ENCODE data around the gene FSIP1.
A peak's percentile ranks its signal among the peaks of the same experiment; 100 is the strongest.

Gene FSIP1

DNA sequence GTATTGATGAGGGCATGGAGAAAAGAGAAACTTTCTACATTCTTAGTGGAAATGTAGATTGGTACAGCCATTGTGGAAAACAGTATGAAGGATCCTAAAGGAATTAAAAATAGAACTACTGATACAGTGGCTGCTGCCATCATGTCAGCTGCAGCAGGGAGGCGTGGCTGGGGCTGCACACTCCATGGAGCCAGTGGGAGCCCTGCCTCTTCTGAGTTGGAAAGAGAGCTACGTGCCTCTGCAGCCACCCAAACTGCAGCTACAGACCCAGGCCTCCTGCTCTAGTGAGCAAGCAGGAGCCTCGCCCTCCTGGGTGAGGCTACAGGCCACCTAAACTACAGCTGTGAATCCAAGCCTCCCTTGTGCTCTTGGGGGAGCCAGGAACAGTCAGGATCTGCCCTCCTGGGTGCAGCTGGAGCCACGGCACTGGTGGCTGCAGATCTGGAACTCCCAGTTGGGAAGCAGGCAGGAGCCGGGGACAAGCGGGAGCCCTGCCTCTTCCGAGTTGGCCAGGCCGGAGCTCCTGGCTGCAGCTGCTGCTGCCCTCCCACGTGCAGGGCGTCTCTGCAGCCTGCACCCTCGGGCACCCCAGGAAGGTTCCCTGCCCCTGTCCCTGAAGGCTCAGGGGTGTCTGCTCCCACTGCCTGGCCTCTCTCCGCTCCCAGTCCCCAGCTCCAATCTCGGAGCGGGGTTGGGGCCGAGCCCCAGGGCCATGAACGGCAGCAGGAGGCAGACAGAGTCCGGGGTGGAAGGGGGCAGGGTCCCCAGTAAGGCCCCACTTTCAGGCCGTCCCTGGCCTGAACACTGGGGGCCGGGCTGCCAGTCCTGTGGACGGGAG lies 137.3 kb downstream of the FSIP1 start:
- no peak for DNase-seq (ENCODE audit: low spot score)

DNA sequence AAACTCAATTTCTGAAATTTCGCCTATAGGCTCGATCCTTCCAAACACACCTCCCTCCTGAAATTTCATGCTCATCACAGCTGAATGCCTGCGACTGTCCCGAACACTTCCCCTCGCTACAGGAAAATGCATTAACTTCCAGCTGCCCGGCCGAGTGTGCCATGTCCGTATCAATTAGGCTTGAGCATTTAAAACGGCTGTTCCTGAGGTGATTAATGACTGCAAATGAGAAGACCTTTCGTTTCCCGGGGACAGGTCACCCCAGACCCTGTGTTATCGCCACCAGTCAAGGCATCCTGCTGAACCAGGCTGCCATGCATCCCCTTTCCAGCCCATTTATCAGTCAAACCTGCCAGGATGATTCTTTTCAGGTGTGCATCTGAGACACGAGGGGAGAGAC lies 138.5 kb downstream of the FSIP1 start:
- no peak for DNase-seq (ENCODE audit: low spot score)

DNA sequence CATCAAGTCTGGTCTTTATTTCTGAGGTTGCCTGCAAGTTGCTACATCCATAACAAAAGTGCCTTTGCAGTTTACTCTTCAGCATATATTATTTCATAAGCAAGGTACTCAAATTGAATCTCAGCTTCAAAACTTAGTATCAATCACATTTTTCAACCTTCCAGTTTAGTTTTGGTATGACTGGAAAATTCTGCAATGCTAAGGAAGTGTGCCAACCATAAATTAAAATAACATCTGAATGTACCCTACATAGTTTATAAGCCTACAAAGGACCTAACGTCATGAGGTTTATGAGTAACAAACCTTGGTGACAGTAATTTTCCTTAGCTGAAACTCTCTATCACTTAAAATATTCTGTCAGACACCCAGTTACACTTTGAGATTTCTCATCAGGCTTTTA lies 138.9 kb downstream of the FSIP1 start:
- DNase-seq (ENCODE audit: low spot score): no peak

DNA sequence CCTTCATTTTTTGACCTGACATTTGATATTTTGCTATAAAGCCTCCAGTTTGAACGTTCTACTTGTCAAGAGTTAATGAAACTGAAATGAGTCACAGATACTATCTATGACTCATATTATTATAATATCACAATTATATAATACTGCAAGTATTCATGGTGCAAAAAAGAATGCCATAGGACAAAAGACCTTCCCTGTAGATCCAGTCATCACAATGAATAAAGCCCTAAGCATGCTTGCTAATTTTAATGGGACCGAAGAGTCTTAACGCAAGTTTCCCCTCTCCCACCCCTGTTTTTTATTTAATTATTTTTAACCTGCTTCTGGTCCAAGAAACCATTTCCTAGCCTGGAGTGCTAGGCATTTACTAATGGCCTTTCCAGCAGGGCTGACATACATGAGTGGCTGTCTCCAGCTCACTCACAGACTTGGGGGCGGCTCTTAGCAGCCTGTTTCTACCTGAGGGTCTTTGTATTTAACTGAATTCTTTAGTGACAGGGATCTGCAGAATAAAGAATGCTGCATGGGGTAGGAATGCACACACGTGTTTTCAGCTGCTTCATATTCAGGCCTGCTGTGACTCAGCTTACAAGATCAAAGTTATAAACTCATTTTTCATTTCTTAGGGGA lies 140.5 kb downstream of the FSIP1 start:
- peak; percentile 37 for DNase-seq (ENCODE audit: low spot score)

DNA sequence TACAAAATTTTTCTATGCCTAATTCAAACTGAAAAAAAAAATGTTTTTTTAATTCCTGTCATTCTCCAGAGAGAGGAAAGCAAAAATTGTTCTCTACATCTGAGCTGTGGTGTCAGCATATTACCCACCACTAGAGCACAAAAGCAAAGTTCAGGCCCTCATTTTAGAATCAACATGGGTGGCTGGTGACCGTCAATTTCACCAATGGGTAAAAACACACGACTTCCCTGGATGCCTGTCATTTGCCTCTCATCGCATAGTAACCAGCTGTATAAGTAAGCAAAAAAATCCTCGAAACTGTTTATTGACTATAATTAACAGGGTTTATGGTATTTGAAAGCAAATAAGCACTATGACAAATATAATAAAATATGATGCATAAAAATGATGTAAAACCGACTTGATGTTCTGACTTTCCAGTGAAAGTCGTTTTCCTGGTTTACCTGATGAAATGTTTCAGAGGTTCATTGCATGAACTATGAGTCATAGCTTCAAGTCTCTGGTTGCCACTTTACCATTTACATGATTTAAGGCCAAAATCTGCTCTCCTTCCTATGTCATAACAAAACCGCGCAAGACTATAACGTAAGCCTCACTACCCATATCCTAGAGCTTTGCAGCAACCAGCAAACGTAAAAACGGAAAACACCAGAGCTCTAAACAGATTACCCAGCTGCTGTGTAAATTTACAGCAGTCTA lies 141.3 kb downstream of the FSIP1 start:
- no peak for DNase-seq (ENCODE audit: low spot score)

DNA sequence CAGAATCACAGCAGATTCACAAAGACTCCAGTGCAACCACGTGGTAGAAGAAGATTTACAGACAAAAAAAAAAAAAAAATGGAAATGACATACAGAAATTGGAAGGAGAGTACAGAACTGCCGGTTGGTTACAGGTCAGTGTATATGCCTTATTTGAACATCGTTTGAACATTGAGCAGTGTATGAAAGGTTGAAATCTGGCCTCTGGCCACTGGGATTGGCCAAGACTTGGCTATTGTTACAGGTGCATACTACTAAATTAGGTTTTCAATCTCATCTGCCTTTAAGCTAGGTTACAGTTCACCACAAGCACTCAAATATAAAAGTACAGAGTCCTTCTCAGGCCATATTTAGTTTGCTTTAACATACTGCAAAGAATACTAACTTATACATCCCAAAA lies 142.0 kb downstream of the FSIP1 start:
- no peak for DNase-seq (ENCODE audit: low spot score)

DNA sequence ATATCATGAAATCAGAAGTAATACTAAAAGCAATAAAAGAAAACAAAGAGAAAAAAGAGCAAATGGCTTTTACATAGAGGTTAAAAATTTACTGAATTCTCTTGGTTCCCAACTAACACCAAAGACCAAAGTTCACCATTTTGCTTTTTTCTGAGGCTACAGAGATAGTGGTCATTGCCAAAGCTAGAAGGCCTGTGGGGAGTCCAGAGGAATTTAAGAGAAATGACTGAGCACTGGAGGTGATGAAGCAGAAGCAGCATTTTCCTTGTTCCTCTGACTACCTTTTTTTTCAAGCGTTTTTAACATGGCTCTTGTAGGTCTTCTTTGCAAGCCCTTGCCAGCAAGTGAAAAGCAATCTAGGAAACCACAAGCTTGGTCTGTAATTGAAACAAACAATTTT lies 143.6 kb downstream of the FSIP1 start:
- DNase-seq (ENCODE audit: low spot score): no peak

DNA sequence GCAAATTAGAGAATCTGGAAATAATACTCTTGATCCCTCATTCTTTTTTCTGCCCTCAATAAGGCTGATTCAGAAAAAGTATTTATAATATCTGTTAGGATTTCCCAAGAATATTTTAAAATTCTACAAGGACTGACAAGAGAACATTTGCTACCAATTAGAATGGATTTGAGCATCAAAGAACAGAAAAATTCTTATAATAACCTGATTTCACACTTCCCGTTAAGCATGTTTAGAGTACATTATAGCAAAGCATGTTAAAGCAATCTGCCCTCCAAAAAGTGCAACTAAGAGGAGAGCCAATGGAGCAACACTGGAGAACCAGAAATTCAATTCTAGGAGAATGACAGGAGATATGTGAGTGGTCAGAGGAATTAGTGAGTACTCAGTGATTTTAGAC lies 144.6 kb downstream of the FSIP1 start:
- no peak for DNase-seq (ENCODE audit: low spot score)

DNA sequence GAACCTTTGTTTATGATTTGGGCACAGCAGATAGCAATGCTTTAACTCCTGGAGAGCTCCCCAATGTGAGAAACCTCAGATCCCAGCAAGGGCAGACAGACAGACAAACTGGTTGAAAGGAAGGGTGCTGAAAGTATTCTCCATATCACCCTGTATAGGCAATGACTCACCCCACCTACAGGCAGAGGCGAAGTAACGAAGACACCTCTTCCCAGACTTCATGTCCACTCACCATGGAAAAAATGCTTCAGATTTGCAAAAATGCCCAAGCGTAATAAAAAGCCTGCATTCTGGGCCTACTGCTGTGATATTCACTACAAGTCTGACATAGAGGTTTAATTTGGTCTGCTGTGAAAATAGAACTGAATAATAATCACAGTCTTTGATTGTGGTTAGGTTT lies 151.3 kb downstream of the FSIP1 start:
- no peak for DNase-seq (ENCODE audit: low spot score)

DNA sequence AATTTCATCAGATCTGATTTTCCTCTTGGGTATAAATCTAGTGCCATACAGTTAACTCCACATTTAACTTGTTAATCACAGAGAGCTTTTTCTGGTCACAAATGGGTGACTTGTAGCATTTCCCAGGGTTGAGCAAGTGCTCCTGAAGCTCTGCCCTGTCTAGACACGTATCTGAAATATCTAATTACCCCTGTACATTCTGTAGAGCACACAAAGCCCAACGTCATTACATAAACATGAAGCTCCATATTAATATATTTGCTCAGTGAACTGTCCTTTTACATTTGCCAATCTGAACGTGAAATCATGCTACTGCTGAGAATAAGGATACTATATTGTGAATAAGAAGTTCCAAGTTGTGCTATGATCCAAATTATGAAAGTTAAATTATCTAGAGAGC lies 152.7 kb downstream of the FSIP1 start:
- no peak for DNase-seq (ENCODE audit: low spot score)

DNA sequence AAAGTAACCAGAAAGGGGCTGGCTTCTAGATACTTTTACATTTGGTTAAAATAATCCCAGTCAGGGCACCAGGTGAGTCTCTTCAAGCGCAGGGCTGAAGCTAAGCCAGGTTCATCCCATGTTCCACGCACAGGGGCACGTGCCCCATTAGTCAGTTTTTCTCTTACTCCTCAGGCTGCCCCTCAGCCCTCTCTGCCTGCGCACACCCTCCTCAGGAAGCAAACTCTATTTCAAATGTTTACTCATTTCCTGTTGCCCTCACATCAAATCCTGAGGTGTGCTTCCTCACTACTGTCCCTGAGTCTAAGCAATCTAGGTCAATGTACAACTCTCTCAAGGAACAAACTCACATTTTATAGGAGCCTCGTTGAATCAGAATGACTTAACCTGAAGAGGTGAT lies 153.3 kb downstream of the FSIP1 start:
- no peak for DNase-seq (ENCODE audit: low spot score)

DNA sequence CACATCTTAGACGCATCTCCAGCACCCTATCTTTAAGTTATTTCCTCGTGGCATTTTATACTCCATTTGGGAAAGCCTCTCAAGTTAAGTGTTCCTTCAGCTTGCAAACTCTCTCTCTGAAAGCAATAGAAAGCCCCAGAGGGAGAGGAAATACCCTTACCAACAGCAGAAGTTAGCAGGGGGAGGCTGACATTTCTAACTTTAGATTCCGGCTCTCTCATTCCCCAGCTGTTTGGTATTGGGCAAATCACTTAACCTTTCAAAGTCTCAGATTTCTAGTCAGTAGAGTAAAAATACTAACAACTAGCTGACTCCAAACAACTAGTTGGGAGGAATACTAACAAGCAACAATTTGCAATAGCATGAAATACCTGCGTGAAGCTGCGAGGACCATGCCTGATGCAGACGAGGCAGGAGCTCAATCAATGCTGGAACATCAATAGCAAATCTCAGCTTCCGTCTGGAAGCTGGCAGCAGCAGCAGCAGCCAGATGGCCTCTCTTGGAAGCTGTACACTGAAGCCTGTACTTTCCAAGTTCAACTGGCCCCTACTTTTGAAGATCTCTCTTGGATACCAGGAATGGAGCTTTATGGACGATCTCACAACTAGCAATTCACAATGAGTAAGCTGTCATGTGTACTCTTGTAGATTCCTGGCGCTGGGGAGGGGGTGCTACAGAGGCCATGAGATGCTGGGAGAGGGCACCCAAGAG lies 153.9 kb downstream of the FSIP1 start:
- no peak for DNase-seq (ENCODE audit: low spot score)

DNA sequence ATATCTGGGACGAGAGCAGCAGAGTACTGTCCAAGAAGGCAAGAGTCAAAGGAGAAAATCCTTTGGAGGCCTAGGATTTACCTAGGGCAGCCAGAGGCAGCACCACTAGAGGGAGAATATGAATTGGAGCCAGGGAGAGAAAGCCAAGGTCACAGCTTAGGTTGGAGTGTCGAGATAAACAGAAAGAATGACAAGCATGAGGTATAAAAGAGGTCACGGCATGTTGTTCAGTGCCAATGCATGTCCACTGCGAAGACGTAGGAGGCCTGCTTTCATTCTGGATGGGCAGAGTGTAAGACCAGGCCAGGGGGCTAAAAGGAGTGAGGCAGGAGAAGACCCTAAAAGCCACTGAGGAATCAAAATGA lies 154.5 kb downstream of the FSIP1 start:
- DNase-seq (ENCODE audit: low spot score): no peak

DNA sequence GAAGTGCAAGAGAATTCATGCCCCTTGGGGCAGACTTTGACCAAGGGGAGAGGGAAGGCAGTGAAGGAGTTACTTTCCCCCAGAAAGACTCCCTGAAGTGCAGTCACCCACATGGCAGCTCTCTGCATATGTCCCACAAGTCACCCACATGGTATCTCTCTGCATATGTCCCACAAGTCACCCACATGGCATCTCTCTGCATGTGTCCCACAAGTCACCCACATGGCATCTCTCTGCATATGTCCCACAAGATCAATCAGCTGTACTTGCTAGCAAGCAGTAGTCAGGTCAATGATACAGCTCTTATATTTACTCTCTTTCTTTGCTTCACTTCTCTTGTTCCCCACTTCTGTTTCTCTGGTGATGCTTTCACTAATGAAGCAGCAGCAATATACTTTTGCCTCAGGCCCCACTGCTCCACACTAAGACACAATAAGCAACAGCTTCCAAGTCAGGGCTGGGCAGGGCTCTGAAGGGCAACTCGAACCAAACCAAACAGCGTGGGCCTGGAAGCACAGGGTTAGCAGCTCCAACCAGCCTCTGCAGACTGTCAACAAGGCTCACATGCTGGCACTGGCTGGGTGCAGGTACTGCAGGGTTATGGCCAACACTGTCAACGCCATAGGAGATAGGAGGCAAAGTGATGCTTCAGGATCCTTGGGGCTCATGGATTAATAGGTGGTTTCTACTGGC lies 155.0 kb downstream of the FSIP1 start:
- DNase-seq (ENCODE audit: low spot score): no peak

DNA sequence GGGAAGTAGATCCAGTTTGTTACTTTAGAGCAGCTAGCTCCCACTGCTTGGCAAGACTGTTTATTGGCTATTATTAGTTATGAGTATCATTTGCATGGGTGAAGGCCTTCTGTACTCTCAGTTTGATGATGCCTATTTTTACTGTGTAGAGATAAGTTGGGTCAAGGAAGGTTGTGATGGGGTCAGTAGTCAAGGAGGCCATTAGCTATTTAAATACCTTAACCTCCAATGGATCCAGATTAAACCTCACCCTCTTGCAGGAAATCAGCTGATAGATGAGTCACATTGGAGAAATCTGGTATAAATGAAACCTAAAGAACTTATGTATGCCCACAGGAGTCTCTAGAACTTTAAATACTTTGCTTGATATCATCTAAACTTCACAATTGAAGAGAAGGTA lies 156.8 kb downstream of the FSIP1 start:
- no peak for DNase-seq (ENCODE audit: low spot score)

DNA sequence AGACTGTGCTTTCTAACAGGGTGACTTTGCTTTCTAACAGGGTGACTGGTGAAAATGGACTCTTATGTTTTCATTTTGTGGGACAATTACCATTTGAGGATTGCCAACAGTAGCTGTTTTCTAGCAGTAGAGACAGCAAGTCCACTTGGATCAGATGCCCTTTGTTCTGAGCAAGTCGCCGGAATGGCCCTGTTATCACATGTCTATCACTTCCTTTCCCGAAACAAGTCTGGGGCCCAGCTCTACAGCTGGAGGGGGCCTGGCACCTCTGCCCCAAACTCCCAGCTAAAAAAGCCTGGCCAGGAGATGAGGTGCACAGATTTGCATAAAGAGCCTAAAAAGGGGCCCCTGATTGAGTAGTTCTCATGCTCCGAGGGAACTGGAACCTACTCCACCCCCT lies 157.2 kb downstream of the FSIP1 start:
- no peak for DNase-seq (ENCODE audit: low spot score)

DNA sequence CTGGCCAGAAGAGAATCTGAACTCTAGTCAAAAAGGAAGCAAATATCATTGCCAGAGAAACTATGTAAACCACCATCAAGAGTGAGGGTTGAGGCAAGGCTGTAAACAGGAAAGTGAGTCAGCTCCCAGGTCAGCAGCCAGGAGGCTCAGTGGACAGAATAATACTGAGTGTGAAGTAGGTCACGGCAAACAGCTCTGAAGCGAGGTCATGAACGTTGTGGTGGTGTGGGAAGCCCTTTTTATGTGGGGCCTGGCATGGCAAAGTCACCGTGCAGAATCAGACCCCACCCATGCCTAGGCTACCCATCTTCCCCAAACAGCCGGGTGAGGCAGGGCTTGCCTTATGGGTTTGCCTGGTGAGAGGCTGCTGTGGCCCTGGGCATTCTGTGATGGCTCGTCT lies 157.8 kb downstream of the FSIP1 start:
- peak; percentile 50 for DNase-seq (ENCODE audit: low spot score)

DNA sequence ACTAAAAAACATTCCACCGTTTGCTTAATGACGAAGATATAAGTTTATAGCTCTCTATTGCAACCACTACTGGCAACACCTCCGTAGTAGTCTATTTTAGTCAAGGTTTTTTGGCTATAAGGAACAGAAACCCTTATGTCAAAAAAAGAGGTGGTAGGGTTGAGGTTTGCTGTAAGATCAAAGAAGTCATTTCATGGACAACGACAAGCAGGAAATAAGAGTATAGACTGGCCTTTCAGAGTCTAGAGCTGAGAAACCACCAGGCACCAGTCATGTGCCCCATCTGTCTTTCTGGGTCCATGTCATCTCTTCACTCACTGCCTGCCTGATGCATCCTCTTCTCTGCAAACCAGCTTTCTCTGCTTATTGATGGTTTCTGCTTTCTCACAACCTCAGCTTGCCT lies 159.1 kb downstream of the FSIP1 start:
- DNase-seq (ENCODE audit: low spot score): no peak

DNA sequence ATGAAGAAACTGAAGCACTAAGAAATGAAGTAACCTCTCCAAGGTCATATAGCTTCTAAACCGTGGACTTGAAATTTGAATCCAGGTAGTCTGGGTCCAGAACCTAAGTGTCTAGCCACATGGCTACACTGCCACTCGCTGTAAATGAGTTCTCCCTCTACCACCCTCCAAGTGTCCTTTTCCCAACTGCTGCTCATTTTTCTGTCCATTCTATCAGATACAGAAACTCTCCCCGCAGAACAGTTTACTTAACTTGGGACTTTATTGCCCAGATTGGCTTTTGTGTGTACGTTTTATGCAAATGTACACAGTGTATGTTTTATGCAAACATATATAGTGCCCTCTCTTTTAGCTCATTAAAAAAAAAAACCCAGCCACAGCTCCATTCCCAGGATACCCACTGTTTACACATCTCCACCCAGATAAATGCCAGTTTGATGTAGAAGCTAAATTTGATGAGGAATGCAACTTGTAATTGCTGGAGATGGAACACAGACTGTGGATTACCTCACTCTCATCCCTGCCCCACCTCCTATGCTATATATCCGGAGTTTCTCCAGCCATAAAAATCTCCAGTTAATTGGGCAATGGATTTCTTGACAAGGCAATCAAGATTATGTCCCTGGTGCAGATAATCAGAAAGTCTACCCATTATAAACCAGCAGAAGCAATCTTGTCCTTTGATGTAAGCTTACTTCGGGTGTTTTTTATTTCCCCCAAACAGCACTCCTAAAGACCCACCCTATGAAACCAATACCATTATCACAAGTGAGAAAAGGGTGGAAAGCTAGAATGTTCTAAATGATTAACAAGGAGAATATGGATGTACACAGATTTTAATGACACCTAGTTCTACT lies 159.8 kb downstream of the FSIP1 start:
- no peak for DNase-seq (ENCODE audit: low spot score)

DNA sequence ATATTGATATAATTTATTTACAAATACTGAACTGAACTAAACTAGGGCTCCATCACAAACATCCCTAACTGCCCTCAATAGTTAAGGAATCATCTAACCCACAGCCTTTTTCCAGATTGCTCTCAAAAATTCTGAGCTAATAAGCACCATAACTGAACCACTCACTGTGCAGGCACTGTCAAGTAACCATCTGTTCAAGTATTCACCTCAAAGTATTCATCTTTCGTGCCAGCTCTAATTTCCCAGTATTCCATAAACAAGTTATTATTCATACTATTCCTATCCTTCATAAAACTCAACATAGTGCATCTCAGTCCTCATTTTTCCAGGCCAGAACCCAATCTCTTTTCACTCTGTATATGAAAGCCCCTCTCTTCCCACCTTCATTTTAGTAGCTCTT lies 160.7 kb downstream of the FSIP1 start:
- DNase-seq (ENCODE audit: low spot score): no peak

DNA sequence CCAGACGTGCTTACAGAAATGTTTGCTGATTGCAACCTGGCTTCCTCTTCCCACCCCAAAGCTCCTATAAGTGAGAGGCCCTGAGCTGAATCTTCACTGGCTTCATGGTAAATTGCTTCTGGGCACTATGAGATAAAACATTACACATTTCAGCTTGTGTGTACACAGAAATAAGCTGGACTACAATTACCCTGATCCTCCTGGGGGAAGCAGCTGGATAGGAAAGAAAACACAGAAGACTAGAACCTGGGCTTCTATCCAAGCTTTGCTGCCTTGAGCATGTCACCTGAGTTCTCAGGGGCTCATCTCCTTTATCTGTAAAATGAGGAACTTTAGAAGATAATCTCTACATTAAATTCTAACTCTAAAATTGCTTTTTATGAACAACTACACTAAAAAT lies 161.4 kb downstream of the FSIP1 start:
- no peak for DNase-seq (ENCODE audit: low spot score)
